Testis (tissue), 3 donors: ENCODE results near the gene PLA2G12A. TPM values are rescaled to one million over a fixed set of nuclear protein-coding genes. Genes with fewer than 3 reads are reported as not detected.
"Not testable (repeated sequence)": the region's sequence is repeated elsewhere in the genome, so short reads cannot be mapped to it uniquely, and the experiment has no call there.

Experiments used
- DNase-seq: peaks from one replicate; pipeline ENCODE4 v3.0.0-alpha.2; 2019
- H3K27ac ChIP-seq, 2 donors: fragments of 200-600 bp; sonication (generic); one replicate each; pipeline ENCODE4 v1.5.1; 2019
- H3K27me3 ChIP-seq: fragments of 200-600 bp; sonication (generic); one replicate; pipeline ENCODE4 v1.5.1; 2019
- H3K36me3 ChIP-seq: fragments of 200-600 bp; sonication (generic); one replicate; pipeline ENCODE4 v1.5.1; 2017; ENCODE audit warnings: low read depth; ENCODE audit errors: missing control alignments
- H3K4me1 ChIP-seq: fragments of 200-600 bp; sonication (generic); one replicate; pipeline ENCODE4 v1.5.1; 2019
- H3K4me3 ChIP-seq, 2 donors: fragments of 200-600 bp; sonication (generic); one replicate each; pipeline ENCODE4 v1.5.1; 2017 to 2019
- H3K9me3 ChIP-seq: fragments of 200-600 bp; sonication (generic); one replicate; pipeline ENCODE4 v1.5.1; 2017
- CTCF ChIP-seq, 3 experiments: fragments of 450-650 bp in 2 of 3; fragments of 200-600 bp in 1 of 3; sonication (generic) in 1 of 3; IDR thresholded peaks; one replicate each; pipeline ENCODE4 v1.5.1; 2016 to 2019; ENCODE audit warnings: antibody characterized with exemption in 3 of 3, mild to moderate bottlenecking in 2 of 3, moderate library complexity in 1 of 3
- POLR2A ChIP-seq: fragments of 450-650 bp; IDR thresholded peaks from one replicate; pipeline ENCODE4 v1.6.1; 2017; ENCODE audit warnings: antibody characterized with exemption, mild to moderate bottlenecking, moderate library complexity
- WGBS, 2 donors: methylation state at CpG; one replicate each; pipeline ENCODE4 v1.1.5; 2018; 5-methylcytosine and 5-hydroxymethylcytosine counted together
- intact Hi-C: fragments of 100-400 bp; cut with DNase I; formaldehyde crosslinking; loops from one replicate; pipeline ENCODE4 v1.15.1; 2023; ENCODE audit warnings: low total_unique reads
- polyA plus RNA-seq: library from polyadenylated mRNA; stranded (reverse); fragments of 350-450 nt; fragmentation: Illumina TruSeq; extraction: RNeasy Lipid Tissue Mini Kit (QIAGEN cat#74804); gene quantifications from one replicate; pipeline ENCODE4 v1.2.3, GENCODE V29; 2014; ENCODE audit warnings: low read depth, low replicate concordance; ENCODE audit not compliant: insufficient read depth
- total RNA-seq, 2 donors: library from RNA; depleted of rRNA; stranded (reverse); fragments of >200 nt; gene quantifications; one replicate each; pipeline ENCODE4 v1.2.3, GENCODE V29; 2016

Gene PLA2G12A
- total and polyA plus RNA-seq, 3 donors from 2014 or later, result 12.2 to 20.7 (median 14.1) TPM

- H3K27me3 ChIP-seq, result no peaks in the 10 kb centered on the region
- no peak for TF ChIP-seq CTCF (IDR thresholded peaks at IDR 0.05)
- TF ChIP-seq POLR2A, result no peak
- no peaks in the 10 kb centered on the region for H3K4me1 ChIP-seq
- no peaks in the 10 kb centered on the region for H3K36me3 ChIP-seq
- H3K27ac ChIP-seq, result no peak overlapping the region
- DNase-seq, result no peak
- 76 to 86% methylated on average over 6 of the region's 6 CpGs for WGBS, 2 donors
- no peaks in the 10 kb centered on the region for H3K9me3 ChIP-seq
- H3K4me3 ChIP-seq, result no peak overlapping the region
- intact Hi-C loops, result loop anchor here (10.0 kb wide), 1 partner anchor 124 kb away; the partner anchor contains the start of gene GAR1
These were observed 39.0 kb downstream of the PLA2G12A start for GRCh38 chr4:109690690-109691410.

- Histone ChIP-seq H3K9me3 (no peaks in the 10 kb centered on the region), H3K36me3 (no peaks in the 10 kb centered on the region), H3K4me3 (no peak overlapping the region), H3K4me1 (no peaks in the 10 kb centered on the region), H3K27me3 (no peaks in the 10 kb centered on the region), H3K27ac (no peak overlapping the region)
- DNase-seq, result no peak
- TF ChIP-seq POLR2A, result no peak
- no peak for TF ChIP-seq CTCF (IDR thresholded peaks at IDR 0.05)
- intact Hi-C loops, result no loop called here
These were observed 45.1 kb downstream of the PLA2G12A start for GRCh38 chr4:109684727-109685126.

GRCh38 chr4:109683621-109684253 lies 46.1 kb downstream of the PLA2G12A start:
- H3K9me3 ChIP-seq, result no peaks in the 10 kb centered on the region
- H3K27ac ChIP-seq, result no peak overlapping the region
- DNase-seq, result no peak
- intact Hi-C loops, result no loop called here
- 96 to 97% methylated on average over 6 of the region's 6 CpGs for WGBS, 2 donors
- TF ChIP-seq CTCF (IDR thresholded peaks at IDR 0.05), result no peak
- no peak for TF ChIP-seq POLR2A
- H3K27me3 ChIP-seq, result no peaks in the 10 kb centered on the region
- H3K4me1 ChIP-seq, result no peaks in the 10 kb centered on the region
- H3K36me3 ChIP-seq, result no peaks in the 10 kb centered on the region
- H3K4me3 ChIP-seq, result no peak overlapping the region

GRCh38 chr4:109682875-109683274 lies 47.0 kb downstream of the PLA2G12A start:
- Histone ChIP-seq H3K4me3 (no peak overlapping the region), H3K4me1 (no peaks in the 10 kb centered on the region), H3K9me3 (no peaks in the 10 kb centered on the region), H3K27ac (no peak overlapping the region), H3K27me3 (no peaks in the 10 kb centered on the region), H3K36me3 (no peaks in the 10 kb centered on the region)
- TF ChIP-seq POLR2A (no peak), CTCF (IDR thresholded peaks at IDR 0.05) (no peak)
- intact Hi-C loops, result no loop called here
- DNase-seq, result no peak
- 90 to 94% methylated on average over 2 of the region's 2 CpGs for WGBS, 2 donors

GRCh38 chr4:109678925-109679324 lies 50.9 kb downstream of the PLA2G12A start:
- H3K27ac ChIP-seq, intact Hi-C loops, DNase-seq, H3K27me3 ChIP-seq, H3K36me3 ChIP-seq, H3K4me1 ChIP-seq, H3K9me3 ChIP-seq, H3K4me3 ChIP-seq: not testable (repeated sequence)
- 80 to 92% methylated on average over 1 to 14 of the region's 14 CpGs for WGBS, 2 donors

- H3K27me3 ChIP-seq, intact Hi-C loops, H3K36me3 ChIP-seq, H3K27ac ChIP-seq, H3K4me1 ChIP-seq, DNase-seq, H3K9me3 ChIP-seq, H3K4me3 ChIP-seq: not testable (repeated sequence)
- WGBS, 2 donors, result 95% methylated on average over 26 of the region's 28 CpGs; no CpG with 5 or more reads in 1 of the 2 donors
These were observed 51.4 kb downstream of the PLA2G12A start for GRCh38 chr4:109678472-109678871.
